ENCODE data around the gene FOXD4L6. TPM values are rescaled to one million over a fixed set of nuclear protein-coding genes. Genes with fewer than 3 reads are reported as not detected.
"Not testable (repeated sequence)": the region's sequence is repeated elsewhere in the genome, so short reads cannot be mapped to it uniquely, and the experiment has no call there.

FOXD4L6 gene
- total RNA-seq, 5 donors from 2014 or later (not counting 1 experiment from before 2014, with no cell fraction given) = 0.16 TPM; not detected in 4

DNA sequence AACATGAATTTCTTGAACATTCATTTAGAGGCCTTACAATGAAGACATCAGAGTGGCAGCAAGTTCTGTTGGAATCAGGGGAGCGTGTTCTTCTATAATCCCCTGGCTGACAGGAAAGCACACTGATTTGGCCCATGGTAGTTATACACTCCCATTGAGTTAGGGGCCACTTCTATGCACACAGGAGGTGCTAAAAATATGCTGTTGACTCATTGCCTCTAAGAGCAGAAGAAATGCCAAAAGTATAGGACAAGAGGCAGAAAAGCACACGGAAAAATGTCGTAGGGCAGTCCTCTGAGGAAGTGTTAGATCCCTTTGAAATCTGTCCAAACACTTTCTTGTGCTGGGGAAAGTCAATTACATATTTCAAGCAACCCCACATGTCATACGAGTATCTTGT, 49.0 kb downstream of the FOXD4L6 start:
- H3K4me1 ChIP-seq (ENCODE audit: control insufficient read depth in 1 of 2, extremely low read depth in 1 of 2, insufficient read depth in 2 of 2, low read length in 2 of 2); POLR2A ChIA-PET; H3K36me3 Mint-ChIP-seq; H3K4me3 ChIP-seq (ENCODE audit: control insufficient read depth in 1 of 2, extremely low read depth in 1 of 2, low read length in 1 of 2); H3K27me3 ChIP-seq (replicated peaks in 1 of 2; ENCODE audit: control insufficient read depth in 2 of 2, extremely low read depth in 1 of 2, insufficient read depth in 2 of 2, low read length in 1 of 2); H3K9me3 ChIP-seq; H3K4me3 Mint-ChIP-seq; H3K36me3 ChIP-seq (ENCODE audit: control insufficient read depth in 2 of 2, extremely low read depth in 1 of 2, insufficient read depth in 1 of 2, low read length in 1 of 2); DNase-seq; ATAC-seq (replicated peaks in 1 of 4); H3K27ac Mint-ChIP-seq; CTCF ChIA-PET; H3K27ac ChIP-seq (ENCODE audit: low read length); H3K9me3 Mint-ChIP-seq; H3K4me1 Mint-ChIP-seq: not testable (repeated sequence)
- peaks cover 16 to 20% of the 10 kb centered on the region in 2 donors for H3K27me3 Mint-ChIP-seq
- 80% methylated on average over 2 of the region's 4 CpGs for WGBS (ENCODE audit: insufficient coverage)

DNA sequence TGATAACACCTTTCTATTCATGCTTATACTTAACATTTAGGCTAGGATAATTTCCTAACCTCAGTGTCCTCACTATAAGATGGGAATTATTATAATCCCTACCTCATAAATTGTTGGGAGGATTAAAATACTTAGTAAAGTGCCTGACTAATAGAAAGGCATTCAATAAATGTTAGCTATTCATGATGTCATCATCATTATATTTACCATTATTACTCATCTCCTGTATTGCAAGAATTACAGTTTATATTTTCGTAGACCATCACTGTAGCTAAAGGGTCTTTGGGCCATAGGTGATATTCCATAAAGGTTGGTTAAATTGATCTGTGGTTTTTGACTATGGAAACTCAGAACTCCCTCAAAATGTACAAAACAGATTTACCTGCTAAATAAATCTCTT, 50.9 kb downstream of the FOXD4L6 start:
- POLR2A ChIA-PET; H3K27me3 ChIP-seq (replicated peaks in 1 of 2; ENCODE audit: control insufficient read depth in 2 of 2, extremely low read depth in 1 of 2, insufficient read depth in 2 of 2, low read length in 1 of 2); H3K36me3 ChIP-seq (ENCODE audit: control insufficient read depth in 2 of 2, extremely low read depth in 1 of 2, insufficient read depth in 1 of 2, low read length in 1 of 2); H3K9me3 Mint-ChIP-seq; H3K4me1 ChIP-seq (ENCODE audit: control insufficient read depth in 1 of 2, extremely low read depth in 1 of 2, insufficient read depth in 2 of 2, low read length in 2 of 2); ATAC-seq (replicated peaks in 1 of 4); H3K4me3 ChIP-seq (ENCODE audit: control insufficient read depth in 1 of 2, extremely low read depth in 1 of 2, low read length in 1 of 2); DNase-seq; H3K4me3 Mint-ChIP-seq; H3K36me3 Mint-ChIP-seq; H3K9me3 ChIP-seq; H3K27ac Mint-ChIP-seq; CTCF ChIA-PET; H3K27ac ChIP-seq (ENCODE audit: low read length): not testable (repeated sequence)
- Mint-ChIP-seq H3K27me3 (peaks cover 21 to 29% of the 10 kb centered on the region in 2 donors), H3K4me1 (peaks cover 7 to 12% (median 10%) of the 10 kb centered on the region in 3 donors)
- WGBS (ENCODE audit: insufficient coverage) = no CpG with 5 or more reads among the region's 1 CpG

Other genes starting within 250 kb of the FOXD4L6 start
- 10 to 100 TPM; 10.4 to 12.5 (median 11.0) TPM for gene ZNG1F, start 60.6 kb upstream of the FOXD4L6 start, total RNA-seq

Measured in T-cell (primary cell).